Middle frontal gyrus (tissue), 1 donor: ENCODE results near the gene GRHL3.

ENCODE experiments used
- DNase-seq: peaks from one replicate; pipeline ENCODE4 v3.0.0-alpha.2; 2015; ENCODE audit warnings: low spot score; ENCODE audit errors: extremely low spot score

The GRHL3 gene

GRCh38 chr1:24373044-24373443 lies 53.9 kb downstream of the GRHL3 start:
- DNase-seq = no peak

- DNase-seq = no peak
Observed at GRCh38 chr1:24373710-24374109, 54.6 kb downstream of the GRHL3 start.

GRCh38 chr1:24374891-24375786 lies 56.0 kb downstream of the GRHL3 start:
- no peak for DNase-seq

GRCh38 chr1:24379733-24380315 lies 60.7 kb downstream of the GRHL3 start:
- DNase-seq = no peak

- no peak for DNase-seq
Observed at GRCh38 chr1:24380508-24380907, 61.4 kb downstream of the GRHL3 start.

GRCh38 chr1:24381256-24381655 lies 62.1 kb downstream of the GRHL3 start:
- no peak for DNase-seq

- no peak for DNase-seq
Observed at GRCh38 chr1:24382165-24382577, 63.0 kb downstream of the GRHL3 start.

GRCh38 chr1:24383381-24383940 lies 64.3 kb downstream of the GRHL3 start:
- no peak for DNase-seq

- DNase-seq = no peak
Observed at GRCh38 chr1:24384251-24385090, 65.3 kb downstream of the GRHL3 start.

- no peak for DNase-seq
Observed at GRCh38 chr1:24385160-24385940, 66.2 kb downstream of the GRHL3 start.

- DNase-seq = no peak
Observed at GRCh38 chr1:24386241-24386640, 67.1 kb downstream of the GRHL3 start.

- DNase-seq = no peak
Observed at GRCh38 chr1:24386931-24387330, 67.8 kb downstream of the GRHL3 start.

- no peak for DNase-seq
Observed at GRCh38 chr1:24387636-24388175, 68.5 kb downstream of the GRHL3 start.

GRCh38 chr1:24388331-24388885 lies 69.3 kb downstream of the GRHL3 start:
- no peak for DNase-seq

- DNase-seq = no peak
Observed at GRCh38 chr1:24389231-24389678, 70.1 kb downstream of the GRHL3 start.

- DNase-seq = peak; percentile 53
Observed at GRCh38 chr1:24390924-24391782, 72.0 kb downstream of the GRHL3 start.

GRCh38 chr1:24391882-24392603 lies 72.9 kb downstream of the GRHL3 start:
- DNase-seq = no peak

GRCh38 chr1:24392604-24392946 lies 73.4 kb downstream of the GRHL3 start:
- no peak for DNase-seq
